ENCODE data around the gene ESR1.
"Not testable (repeated sequence)": the region's sequence is repeated elsewhere in the genome, so short reads cannot be mapped to it uniquely, and the experiment has no call there.

ESR1 gene

DNA sequence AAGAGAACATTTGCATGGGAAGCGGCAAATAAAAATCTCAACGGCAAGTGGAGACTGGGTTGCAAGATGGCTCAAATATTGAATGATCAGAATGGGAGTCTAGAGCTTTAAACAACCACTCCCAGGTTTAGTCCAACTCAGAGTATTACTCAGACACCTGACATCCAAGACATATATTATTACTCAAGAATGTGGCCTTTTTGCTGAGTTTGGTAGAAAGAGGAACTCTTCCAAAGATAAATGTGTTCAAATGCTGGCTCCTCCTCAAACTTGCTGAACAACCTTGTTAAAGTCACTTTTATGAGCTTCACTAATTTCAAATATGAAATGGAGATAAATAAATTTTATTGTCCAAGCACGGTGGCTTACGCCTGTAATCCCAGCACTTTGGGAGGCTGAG, 77.8 kb downstream of the ESR1 start:
- Histone ChIP-seq H3K27ac (no peak overlapping the region), H3K4me3 (no peak overlapping the region)
- no peak for TF ChIP-seq CTCF (IDR thresholded peaks at IDR 0.05)
- DNase-seq (ENCODE audit: low spot score), result no peak

DNA sequence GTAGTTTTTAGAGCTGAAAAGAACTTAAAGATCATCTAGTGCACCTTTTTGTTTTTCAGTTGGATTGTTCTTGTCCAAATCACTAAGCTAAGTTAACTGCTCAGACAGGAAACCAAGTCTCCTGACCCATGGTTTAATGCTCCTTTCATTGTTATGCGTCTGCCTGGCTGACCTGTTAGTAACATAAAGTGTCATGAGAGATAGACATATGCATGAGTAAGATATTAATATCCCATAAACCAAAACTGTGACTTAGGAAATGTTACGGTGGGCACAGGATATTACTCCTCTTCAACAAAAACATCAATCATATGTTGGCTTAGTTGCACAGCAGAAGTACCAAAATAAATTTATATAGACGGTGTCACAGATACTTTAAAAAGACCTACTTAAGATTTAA, 84.0 kb downstream of the ESR1 start:
- no peak for DNase-seq (ENCODE audit: low spot score)
- no peak for TF ChIP-seq CTCF (IDR thresholded peaks at IDR 0.05)
- Histone ChIP-seq H3K4me3 (no peak overlapping the region), H3K27ac (no peak overlapping the region)

GRCh38 chr6:151894426-151894825, 86.9 kb downstream of the ESR1 start:
- not testable (repeated sequence) for H3K4me3 ChIP-seq; H3K27ac ChIP-seq; DNase-seq (ENCODE audit: low spot score)

DNA sequence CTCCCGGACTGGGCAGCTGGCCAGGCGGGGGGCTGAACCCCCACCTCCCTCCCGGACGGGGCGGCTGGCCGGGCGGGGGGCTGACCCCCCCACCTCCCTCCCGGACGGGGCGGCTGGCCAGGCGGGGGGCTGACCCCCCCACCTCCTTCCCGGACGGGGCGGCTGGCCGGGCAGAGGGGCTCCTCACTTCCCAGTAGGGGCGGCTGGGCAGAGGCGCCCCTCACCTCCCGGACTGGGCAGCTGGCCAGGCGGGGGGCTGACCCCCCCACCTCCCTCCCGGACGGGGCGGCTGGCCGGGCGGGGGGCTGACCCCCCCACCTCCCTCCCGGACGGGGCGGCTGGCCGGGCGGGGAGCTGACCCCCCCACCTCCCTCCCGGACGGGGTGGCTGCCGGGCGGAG, 91.7 kb downstream of the ESR1 start:
- not testable (repeated sequence) for DNase-seq (ENCODE audit: low spot score); H3K27ac ChIP-seq; H3K4me3 ChIP-seq

DNA sequence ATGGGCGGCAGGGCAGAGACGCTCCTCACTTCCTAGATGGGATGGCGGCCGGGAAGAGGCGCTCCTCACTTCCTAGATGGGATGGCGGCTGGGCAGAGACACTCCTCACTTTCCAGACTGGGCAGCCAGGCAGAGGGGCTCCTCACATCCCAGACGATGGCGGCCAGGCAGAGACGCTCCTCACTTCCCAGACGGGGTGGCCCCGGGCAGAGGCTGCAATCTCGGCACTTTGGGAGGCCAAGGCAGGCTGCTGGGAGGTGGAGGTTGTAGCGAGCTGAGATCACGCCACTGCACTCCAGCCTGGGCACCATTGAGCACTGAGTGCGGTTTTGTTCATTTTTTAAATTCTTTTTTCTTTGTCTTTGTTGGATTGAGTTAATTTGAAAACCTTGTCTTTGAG, 92.3 kb downstream of the ESR1 start:
- not testable (repeated sequence) for H3K4me3 ChIP-seq; DNase-seq (ENCODE audit: low spot score); H3K27ac ChIP-seq

- Histone ChIP-seq H3K4me3 (no peak overlapping the region), H3K27ac (no peak overlapping the region)
- TF ChIP-seq CTCF (IDR thresholded peaks at IDR 0.05), result no peak
- no peak for DNase-seq (ENCODE audit: low spot score)
Observed at GRCh38 chr6:151900256-151900655, 92.8 kb downstream of the ESR1 start.

GRCh38 chr6:151901009-151901411, 93.5 kb downstream of the ESR1 start:
- DNase-seq (ENCODE audit: low spot score), result no peak
- H3K27ac ChIP-seq, result no peak overlapping the region
- no peak for TF ChIP-seq CTCF (IDR thresholded peaks at IDR 0.05)
- no peak overlapping the region for H3K4me3 ChIP-seq

DNA sequence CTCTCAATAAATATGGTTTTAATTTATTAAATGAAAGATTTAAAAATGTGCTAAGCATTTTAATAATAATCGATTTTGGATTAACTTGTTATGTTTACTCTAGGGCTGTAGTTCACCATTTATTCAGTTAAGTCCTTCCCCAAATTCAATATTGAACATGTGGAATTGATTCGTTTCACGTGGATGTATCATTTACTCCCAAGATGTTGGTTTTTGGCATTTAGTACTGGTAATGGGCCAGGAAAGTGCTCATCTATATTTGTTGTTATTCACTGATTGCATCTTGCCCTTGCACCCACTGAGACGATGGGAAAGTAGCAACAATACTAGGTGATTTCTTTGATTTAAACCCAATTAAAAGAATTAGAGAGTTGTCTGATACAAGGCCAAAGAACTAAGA, 97.1 kb downstream of the ESR1 start:
- no peak for TF ChIP-seq CTCF (IDR thresholded peaks at IDR 0.05)
- Histone ChIP-seq H3K27ac (no peak overlapping the region), H3K4me3 (no peak overlapping the region)
- DNase-seq (ENCODE audit: low spot score), result no peak

GRCh38 chr6:151905072-151905471, 97.6 kb downstream of the ESR1 start:
- Histone ChIP-seq H3K27ac (no peak overlapping the region), H3K4me3 (no peak overlapping the region)
- no peak for DNase-seq (ENCODE audit: low spot score)
- no peak for TF ChIP-seq CTCF (IDR thresholded peaks at IDR 0.05)
